Pancreas (tissue), 10 donors: ENCODE measurements around the gene FST. TPM values are rescaled to one million over a fixed set of nuclear protein-coding genes. Genes with fewer than 3 reads are reported as not detected.

Experiments used
- ATAC-seq, 4 donors: fragments of 200-7000 bp; cut with Tn5 transposase; one replicate each; pipeline versions ENCODE4 v1.8.0 to v1.9.1; 2020; ENCODE audit warnings: mild to moderate bottlenecking in 4 of 4, moderate library complexity in 4 of 4
- DNase-seq, 6 donors: peaks; one replicate each; pipeline ENCODE4 v3.0.0-alpha.2; 2020
- FAIRE-seq: peaks from 2 replicates; lab custom pipeline; 2012; peaks lifted over from hg19 to GRCh38; lab: Jason Lieb, UNC
- H3K27ac ChIP-seq, 4 donors: fragments of 200-600 bp; sonication (generic); 1 replicate in 3 of 4; 2 replicates in 1 of 4; pipeline versions ENCODE4 v1.5.0 to v1.8.0; 2020
- H3K27me3 ChIP-seq, 4 donors: fragments of 200-600 bp; one replicate each; pipeline ENCODE4 v1.8.0; 2021
- H3K36me3 ChIP-seq, 3 donors: fragments of 200-600 bp; sonication (generic) in 1 of 3; one replicate each; pipeline versions ENCODE4 v1.5.0 to v1.8.0; 2020 to 2021
- H3K4me1 ChIP-seq, 3 donors: fragments of 200-600 bp; one replicate each; pipeline ENCODE4 v1.8.0; 2021
- H3K4me3 ChIP-seq, 4 donors: fragments of 200-600 bp; sonication (generic) in 2 of 4; one replicate each; pipeline versions ENCODE4 v1.5.0 to v1.8.0; 2020 to 2021
- H3K9me3 ChIP-seq, 4 donors: fragments of 200-600 bp; one replicate each; pipeline ENCODE4 v1.8.0; 2021
- CTCF ChIP-seq, 4 donors: fragments of 200-600 bp; sonication (generic) in 3 of 4; IDR thresholded peaks; one replicate each; pipeline versions ENCODE4 v1.5.0 to v1.8.0; 2021; ENCODE audit warnings: antibody characterized with exemption in 4 of 4
- WGBS, 2 donors: extraction: QIAGEN DNeasy Blood & Tissue Kit; methylation state at CpG; one replicate each; pipeline ENCODE4 v1.1.7; 2013; 5-methylcytosine and 5-hydroxymethylcytosine counted together
- intact Hi-C, 3 donors: fragments of 100-400 bp; cut with DNase I; formaldehyde crosslinking; loops; one replicate each; pipeline versions ENCODE4 v1.11.1 to v1.14.2; 2022
- polyA plus RNA-seq, 2 donors: library from polyadenylated mRNA; stranded (reverse); fragments of 200-250 nt; gene quantifications; one replicate each; pipeline ENCODE4 v1.2.3, GENCODE V29; 2013
- total RNA-seq, 6 donors: library from RNA; stranded (reverse); fragmentation: NEBNext Ultra II Directional in 4 of 6; extraction: Animal tissue kit (Norgen Biotek cat#: 25700) in 4 of 6; gene quantifications; one replicate each; pipeline versions ENCODE4 v1.2.1 to v1.2.4, GENCODE V29; 2021 to 2023
- donor health status: healthy with polysubstance abuse.
- donor health status: DM: no; HTN: no; CAD: no; lungs with moderate emphysema.
- donor health status: DM: no; HTN: no; CAD: no.
- donor health status: control.
- donor health status: control.
- donor health status: Bipolar disorder and iron deficiency.
- donor health status: DM: yes; HTN: yes; CAD: no.
- donor health status: DM: no; HTN: no; CAD: no.
- donor health status: DM: no; HTN: no; CAD: no.
- donor health status: DM: yes; HTN: yes; CAD: no.

Gene FST
- total and polyA plus RNA-seq, 8 donors, result 0.45 to 1.8 (median 0.81) TPM; not detected in 1

DNA sequence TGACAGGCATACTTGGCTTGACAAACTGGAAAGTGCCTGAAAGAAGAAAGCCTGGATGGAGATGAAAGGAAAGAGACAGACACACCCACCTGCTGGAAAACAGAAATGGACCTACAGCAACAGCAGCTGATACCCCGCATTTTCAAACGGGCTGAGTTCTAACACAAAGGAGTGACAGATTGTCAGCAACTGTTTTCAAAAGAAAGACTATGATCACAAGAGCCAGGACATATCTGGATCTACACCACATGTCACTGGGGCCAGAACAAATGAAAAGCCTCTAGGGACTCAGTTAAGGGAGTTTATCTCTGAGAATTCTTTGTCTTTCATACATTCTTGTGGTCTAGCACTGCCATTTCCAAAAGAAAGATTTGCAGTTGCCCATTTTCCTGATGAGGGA is 24.1 kb upstream of the FST start:
- H3K4me1 ChIP-seq, result no peaks in the 10 kb centered on the region
- H3K36me3 ChIP-seq, result no peaks in the 10 kb centered on the region
- TF ChIP-seq CTCF (IDR thresholded peaks at IDR 0.05), result no peak
- no peak overlapping the region for H3K27ac ChIP-seq
- FAIRE-seq (no peak), ATAC-seq (no peak), DNase-seq (no peak)
- 46 to 59% methylated on average over 2 of the region's 2 CpGs for WGBS, 2 donors
- H3K4me3 ChIP-seq, result no peak overlapping the region
- no peaks in the 10 kb centered on the region for H3K9me3 ChIP-seq
- H3K27me3 ChIP-seq, result no peaks in the 10 kb centered on the region
- intact Hi-C loops, result no loop called here

DNA sequence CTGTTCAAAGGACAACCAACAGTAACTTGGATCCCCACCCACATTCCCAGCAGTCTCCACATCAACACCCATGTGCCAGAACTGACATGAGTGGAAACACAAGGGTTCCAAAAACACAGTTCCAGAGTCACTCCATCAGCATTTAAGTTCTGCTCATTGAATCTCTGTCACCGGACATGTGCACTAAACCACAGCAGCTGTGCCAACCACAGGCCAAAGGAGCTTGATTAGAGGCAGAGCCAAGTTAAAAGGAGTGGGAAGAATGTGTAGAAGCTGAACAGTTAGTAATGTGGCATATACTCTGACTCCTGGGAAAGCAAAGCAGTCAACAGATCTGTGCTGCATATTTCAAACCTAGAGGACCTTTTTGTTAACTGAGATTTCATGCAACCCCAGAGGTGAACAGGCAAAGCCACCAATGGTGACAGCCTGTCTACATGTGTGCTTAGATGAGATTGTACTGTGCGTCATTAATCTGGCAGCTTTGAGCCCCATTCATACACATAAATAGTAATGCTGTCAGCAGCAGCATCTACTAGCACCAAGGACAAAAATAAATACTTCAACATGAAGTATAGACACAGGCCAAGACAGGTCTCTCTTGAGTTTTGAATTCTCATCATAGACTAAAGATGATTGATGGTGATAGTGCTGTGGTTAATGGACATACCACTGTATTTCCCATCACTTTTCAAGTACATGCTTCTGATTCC is 16.4 kb upstream of the FST start:
- DNase-seq (no peak), FAIRE-seq (no peak), ATAC-seq (no peak)
- TF ChIP-seq CTCF (IDR thresholded peaks at IDR 0.05), result no peak
- Histone ChIP-seq H3K4me3 (no peak overlapping the region), H3K36me3 (no peaks in the 10 kb centered on the region), H3K27ac (no peak overlapping the region), H3K4me1 (no peaks in the 10 kb centered on the region), H3K9me3 (no peaks in the 10 kb centered on the region), H3K27me3 (no peaks in the 10 kb centered on the region)
- intact Hi-C loops, result no loop called here
- 77 to 85% methylated on average over 2 of the region's 2 CpGs for WGBS, 2 donors

DNA sequence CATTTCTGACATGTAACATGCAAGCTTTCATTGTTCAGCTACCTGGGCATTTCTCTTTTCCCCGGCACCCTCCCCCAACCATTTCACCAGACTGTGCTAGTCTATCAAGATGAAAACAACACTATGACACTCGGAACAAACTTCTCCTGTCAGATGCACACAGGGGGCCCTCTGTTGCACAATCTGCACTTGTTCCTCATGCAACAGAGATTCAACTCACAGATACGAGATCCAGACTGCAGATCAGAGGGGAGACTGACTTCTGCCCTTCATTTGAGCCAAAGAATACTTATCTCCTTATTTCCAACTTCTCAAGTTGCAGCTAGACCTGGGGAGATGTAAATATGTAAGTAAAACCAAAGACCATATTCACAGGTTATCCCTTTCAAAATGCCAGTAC is 15.7 kb upstream of the FST start:
- ATAC-seq, result no peak
- 42 to 43% methylated on average over 3 of the region's 3 CpGs for WGBS, 2 donors

DNA sequence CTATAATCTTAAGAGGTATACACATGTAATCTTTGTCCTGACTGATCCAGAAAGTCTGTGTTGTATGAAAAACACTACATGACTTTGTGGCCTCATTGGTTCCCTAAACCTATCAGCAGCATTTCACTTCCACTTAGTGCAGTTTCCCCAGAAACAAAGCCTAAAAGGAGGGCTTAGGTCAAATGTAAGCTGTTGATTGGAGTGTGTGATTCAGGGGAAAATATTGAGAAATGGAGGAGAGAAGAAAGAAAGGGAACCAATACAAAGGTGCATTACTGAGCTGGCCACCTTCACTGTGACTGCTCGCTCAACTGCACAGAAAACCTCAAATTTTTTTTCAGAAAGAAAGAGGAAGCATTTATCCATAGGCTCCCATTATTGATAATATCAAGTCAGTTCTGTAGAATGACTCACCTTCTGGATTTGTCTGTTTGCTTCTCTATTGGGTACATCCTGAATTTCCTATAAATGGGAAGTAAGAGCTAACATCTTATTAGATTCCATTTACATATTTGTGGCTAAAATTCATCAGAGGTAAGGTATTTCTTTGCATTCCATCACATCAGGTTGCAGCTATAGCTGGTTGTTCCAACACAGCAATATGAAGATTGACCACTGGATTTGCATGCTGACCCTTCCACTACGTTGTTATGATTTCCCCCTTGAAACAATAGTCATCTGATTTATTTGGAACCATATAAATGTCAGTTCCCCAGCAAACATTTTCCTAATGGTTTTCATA is 10.3 kb upstream of the FST start:
- whole genome bisulfite sequencing, 2 donors, result 70 to 81% methylated on average over 2 of the region's 2 CpGs
- H3K4me3 ChIP-seq, result no peak overlapping the region
- no peaks in the 10 kb centered on the region for H3K9me3 ChIP-seq
- DNase-seq (no peak), ATAC-seq (no peak), FAIRE-seq (no peak)
- intact Hi-C loops, result no loop called here
- no peaks in the 10 kb centered on the region for H3K36me3 ChIP-seq
- TF ChIP-seq CTCF (IDR thresholded peaks at IDR 0.05), result no peak
- H3K27ac ChIP-seq, result no peak overlapping the region
- H3K27me3 ChIP-seq, result no peaks in the 10 kb centered on the region
- no peaks in the 10 kb centered on the region for H3K4me1 ChIP-seq

More for the DNA sequence above, 15.7 kb upstream of the FST start:
- DNase-seq, result no peak
- no peak for TF ChIP-seq CTCF (IDR thresholded peaks at IDR 0.05)
- H3K27me3 ChIP-seq, result no peaks in the 10 kb centered on the region
- no peaks in the 10 kb centered on the region for H3K36me3 ChIP-seq
- no peak overlapping the region for H3K27ac ChIP-seq
- no peaks in the 10 kb centered on the region for H3K9me3 ChIP-seq
- intact Hi-C loops, result no loop called here
- no peaks in the 10 kb centered on the region for H3K4me1 ChIP-seq
- no peak overlapping the region for H3K4me3 ChIP-seq
- FAIRE-seq, result no peak

- no peak overlapping the region for H3K4me3 ChIP-seq
- H3K36me3 ChIP-seq, result no peaks in the 10 kb centered on the region
- no peak for TF ChIP-seq CTCF (IDR thresholded peaks at IDR 0.05)
- no peak overlapping the region for H3K27ac ChIP-seq
- ATAC-seq (no peak), FAIRE-seq (no peak), DNase-seq (no peak)
- H3K4me1 ChIP-seq, result no peaks in the 10 kb centered on the region
- H3K9me3 ChIP-seq, result no peaks in the 10 kb centered on the region
- intact Hi-C loops, result no loop called here
- WGBS, 2 donors, result 75 to 85% methylated on average over 1 of the region's 1 CpG
- H3K27me3 ChIP-seq, result no peaks in the 10 kb centered on the region
Measured at GRCh38 chr5:53472279-53472678, 8.2 kb upstream of the FST start.
